Measurements from ENCODE around the gene PNKD.

The PNKD gene

DNA sequence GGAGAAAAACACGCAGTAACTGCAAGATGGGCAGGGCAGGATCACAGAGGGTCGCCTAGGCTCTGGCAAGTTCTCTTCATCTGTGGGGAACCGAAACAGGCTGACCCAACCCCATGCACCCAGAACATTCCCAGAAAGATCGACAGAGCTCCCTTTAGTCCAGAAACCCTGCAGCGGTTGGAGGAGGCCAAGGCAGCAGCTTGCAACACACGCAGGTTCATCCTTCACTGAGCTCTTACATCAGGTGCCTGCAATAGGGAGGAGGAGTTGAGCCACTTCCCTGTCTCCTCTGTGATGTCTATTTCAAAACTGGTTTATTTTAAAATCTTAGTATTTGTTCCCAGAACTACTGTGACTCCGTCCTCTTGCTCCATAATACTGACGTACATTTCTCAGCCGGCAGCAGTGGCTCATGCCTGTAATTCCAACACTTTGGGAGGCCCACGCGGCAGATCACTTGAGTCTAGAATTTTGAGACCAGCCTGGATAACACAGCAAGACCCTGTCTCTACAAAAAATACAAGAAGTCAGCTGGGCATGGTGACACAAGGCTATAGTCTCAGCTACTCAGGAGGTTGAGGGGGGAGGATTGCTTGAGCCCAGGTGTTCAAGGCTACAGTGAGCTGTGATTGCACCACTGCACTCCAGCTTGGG is 100.2 kb downstream of the PNKD start:
- no peak for DNase-seq (ENCODE audit: low read depth in 3 of 3)

DNA sequence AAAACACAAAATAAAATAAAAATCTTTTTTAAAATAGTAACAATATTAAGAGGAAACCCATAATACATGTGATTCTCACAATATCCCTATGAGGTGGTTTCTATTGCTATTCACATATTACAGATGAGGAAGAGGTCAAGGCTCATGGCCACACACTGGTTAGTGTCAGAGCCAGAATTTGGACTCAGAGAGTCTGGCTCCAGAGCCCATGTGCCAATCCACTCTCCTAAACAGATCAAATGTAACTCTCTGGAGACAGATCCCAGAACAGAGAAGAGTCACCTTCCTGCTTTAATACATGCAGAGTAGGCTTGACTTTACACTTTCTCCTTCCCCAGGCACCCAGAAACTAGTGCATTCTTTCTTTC is 101.6 kb downstream of the PNKD start:
- DNase-seq (ENCODE audit: low read depth in 3 of 3), result no peak

DNA sequence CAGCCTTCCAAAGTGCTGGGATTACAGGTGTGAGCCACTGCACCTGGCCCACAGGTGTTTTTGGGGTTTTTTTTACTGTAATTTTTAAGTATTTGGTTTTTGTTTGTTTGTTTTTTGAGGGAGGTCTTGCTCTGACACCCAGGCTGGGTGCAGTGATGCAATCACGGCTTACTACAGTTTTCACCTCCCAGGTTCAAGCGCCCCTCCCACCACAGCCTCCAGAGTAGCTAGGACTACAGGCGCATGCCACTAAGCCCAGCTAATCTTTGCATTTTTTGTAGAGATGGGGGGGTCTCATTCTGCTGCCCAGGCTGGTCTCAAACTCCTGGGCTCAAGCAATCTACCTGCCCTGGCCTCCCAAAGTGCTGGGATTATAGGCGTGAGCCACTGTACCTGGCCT is 104.5 kb downstream of the PNKD start:
- no peak for DNase-seq (ENCODE audit: low read depth in 3 of 3)

DNA sequence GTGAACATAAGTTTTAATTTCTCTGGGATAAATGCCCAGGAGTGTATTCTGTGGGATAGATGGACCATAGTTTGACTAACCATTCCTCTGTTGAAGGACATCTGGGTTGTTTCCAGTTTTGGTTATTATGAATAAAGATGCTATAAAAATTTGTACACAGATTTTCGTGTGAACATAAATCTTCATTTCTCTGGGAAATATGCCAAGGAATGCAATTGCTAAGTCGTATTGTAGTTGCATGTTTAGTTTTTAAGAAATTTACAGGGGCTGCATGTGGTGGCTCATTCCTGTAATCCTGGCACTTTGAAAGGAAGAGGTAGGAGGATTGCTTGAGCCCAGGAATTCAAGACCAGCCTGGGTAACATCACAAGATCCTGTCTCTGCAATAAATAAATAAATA is 104.9 kb downstream of the PNKD start:
- no peak for DNase-seq (ENCODE audit: low read depth in 3 of 3)

DNA sequence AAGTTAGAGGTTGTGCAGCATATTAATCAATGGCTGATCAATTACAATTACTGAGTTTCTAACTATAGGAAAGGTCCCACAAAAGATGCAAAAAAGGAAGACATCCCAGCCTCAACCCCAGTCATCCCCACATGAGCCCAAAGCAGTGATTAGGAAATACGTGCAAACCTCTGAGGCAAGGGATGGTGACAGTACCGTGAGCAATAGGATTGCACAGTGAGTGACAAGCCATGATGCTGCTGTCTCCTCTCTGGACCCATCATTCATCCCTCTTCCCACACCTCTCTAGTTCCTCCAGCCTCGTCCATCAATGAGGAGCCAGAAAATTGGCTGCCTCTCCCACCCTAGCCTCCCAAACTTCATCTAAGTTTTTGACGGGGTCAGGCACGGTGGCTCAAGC is 107.7 kb downstream of the PNKD start:
- DNase-seq (ENCODE audit: low read depth in 3 of 3), result no peak

DNA sequence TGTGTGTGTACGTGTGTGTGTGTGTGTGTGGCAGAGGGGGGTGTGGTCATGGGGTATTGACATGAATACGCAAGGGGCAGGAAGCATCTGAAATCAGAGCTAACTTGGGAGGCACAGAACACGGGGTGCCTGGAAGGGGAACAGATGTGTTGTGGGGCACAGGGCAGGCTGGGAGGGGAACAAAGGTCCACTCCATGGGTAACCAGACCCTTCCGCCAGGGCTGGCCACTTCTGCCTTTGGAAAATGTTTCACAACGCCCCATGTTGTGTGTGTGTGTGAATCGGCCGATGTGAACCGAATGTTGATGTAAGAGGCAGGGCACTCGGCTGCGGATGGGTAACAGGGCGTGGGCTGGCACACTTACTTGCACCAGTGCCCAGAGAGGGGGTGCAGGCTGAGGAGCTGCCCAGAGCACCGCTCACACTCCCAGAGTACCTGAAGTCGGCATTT is 111.6 kb downstream of the PNKD start, which contains the start of gene SLC11A1:
SLC11A1 (plus strand) TSS at position 358 of the 451 bp plus-strand sequence. CDS start 96 bp downstream, outside the sequence.
- DNase-seq (ENCODE audit: low read depth in 3 of 3), result no peak

DNA sequence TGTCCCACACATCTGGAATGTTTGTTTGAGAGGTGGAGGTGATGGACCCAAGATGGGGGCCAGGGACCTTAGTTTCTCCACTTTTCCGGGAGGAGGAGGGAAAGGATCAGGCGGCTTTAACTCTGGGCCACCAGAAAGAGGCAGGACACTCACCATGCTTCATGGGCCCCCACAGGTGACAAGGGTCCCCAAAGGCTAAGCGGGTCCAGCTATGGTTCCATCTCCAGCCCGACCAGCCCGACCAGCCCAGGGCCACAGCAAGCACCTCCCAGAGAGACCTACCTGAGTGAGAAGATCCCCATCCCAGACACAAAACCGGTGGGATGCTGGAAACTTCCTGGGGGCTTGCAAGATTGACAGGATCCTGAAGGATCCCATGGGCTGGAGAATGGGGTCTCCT is 112.5 kb downstream of the PNKD start:
- DNase-seq (ENCODE audit: low read depth in 3 of 3), result no peak

DNA sequence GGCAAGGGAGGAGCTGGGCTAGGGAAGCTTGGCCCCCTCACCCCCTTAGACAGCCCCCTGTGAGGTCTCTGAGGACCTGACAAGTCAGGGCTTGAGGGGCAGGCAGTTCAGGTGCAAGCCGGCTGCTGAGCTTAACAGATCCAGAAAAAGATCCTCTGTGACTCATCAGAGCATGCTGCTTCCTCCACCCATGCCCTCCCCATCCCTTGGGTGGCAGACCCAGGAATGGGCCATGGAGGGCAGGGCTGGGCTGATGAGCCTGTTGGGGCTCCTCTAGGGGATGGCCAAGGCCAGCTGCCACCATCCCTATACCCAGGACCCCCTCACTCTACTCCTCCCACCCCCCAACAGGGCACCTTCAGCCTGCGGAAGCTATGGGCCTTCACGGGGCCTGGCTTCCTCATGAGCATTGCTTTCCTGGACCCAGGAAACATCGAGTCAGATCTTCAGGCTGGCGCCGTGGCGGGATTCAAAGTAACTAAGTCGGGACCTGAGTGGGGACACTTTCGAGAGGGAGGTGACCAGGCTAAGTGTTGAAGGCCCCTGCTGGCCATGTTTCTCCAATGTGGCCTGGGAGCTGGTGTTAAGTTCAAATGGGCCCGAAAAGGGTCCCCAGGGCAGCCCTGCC is 113.7 kb downstream of the PNKD start:
- DNase-seq (ENCODE audit: low read depth in 3 of 3), result no peak

DNA sequence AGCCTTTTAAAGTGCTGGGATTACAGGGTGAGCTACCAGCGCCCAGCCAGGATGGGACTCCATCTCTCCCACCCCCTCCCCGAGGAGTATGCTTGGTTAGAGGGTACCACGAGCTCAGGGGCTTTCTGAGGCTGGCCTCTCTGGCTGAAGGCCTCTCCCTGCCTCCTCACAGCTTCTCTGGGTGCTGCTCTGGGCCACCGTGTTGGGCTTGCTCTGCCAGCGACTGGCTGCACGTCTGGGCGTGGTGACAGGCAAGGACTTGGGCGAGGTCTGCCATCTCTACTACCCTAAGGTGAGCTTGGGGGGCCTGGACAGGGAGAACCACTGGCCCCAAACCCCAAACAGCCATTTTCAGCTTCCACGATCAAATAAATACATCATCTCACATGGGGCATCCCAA is 114.7 kb downstream of the PNKD start:
- no peak for DNase-seq (ENCODE audit: low read depth in 3 of 3)

DNA sequence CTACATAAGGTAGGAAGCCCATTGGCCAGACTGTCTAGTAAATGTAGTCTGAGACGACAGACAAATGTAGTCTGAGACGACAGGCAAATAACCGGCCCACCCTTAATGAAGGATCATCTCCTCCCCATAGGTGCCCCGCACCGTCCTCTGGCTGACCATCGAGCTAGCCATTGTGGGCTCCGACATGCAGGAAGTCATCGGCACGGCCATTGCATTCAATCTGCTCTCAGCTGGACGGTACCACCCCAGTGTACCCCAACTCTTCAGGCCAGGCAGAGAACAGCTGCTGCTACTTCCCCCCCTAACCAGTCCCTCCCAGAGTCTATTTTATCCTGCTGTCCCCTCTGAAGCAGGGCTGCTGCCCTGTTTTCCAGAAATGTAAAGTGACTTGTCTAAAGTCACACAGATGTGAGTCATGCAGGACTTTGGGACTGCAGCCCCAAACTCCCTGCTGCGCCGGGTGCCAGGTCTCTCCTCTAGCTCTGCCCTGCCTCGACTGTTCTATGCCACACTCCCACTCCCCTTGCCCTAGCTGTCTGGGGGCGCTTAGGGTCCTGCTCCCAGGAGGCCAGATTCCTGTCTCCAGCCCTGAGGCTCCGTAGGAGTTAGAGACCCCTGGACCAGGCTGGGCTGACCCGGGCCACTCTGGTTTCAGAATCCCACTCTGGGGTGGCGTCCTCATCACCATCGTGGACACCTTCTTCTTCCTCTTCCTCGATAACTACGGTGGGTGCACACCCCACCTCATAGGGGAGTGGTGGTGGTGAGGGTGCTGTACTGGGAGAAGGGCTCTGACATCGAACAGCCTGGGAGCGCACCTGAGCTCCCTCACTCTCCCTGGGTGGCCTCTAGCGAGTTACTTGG is 116.4 kb downstream of the PNKD start:
- DNase-seq (ENCODE audit: low read depth in 3 of 3), result no peak

DNA sequence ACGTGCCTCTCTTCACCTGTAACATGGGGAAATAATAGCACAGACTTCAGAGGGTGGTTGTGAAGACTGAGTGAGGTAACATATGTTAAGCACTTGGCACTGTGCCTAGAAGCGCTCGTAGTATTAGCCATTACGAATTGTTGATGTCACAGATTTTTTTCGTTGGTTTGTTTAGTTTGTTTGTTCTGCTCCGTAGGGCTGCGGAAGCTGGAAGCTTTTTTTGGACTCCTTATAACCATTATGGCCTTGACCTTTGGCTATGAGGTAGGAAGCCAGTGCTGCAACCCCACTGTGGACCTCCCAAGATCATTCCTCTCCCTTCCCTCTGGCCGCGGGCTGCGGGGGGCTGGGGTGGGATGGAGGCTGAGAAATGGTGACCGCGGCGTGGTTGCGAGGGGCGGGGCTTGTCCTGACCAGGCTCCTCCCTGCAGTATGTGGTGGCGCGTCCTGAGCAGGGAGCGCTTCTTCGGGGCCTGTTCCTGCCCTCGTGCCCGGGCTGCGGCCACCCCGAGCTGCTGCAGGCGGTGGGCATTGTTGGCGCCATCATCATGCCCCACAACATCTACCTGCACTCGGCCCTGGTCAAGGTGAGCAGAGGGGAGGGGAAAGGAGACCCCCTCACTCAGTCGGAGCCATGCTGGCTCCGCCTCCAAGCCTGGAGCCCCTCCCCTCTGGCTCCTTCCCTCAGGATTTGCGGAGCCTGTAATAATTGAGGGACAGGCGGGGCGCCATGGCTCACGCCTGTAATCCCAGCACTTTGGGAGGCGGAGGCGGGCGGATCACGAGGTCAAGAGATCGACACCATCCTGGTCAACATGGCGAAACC is 117.3 kb downstream of the PNKD start:
- no peak for DNase-seq (ENCODE audit: low read depth in 3 of 3)

DNA sequence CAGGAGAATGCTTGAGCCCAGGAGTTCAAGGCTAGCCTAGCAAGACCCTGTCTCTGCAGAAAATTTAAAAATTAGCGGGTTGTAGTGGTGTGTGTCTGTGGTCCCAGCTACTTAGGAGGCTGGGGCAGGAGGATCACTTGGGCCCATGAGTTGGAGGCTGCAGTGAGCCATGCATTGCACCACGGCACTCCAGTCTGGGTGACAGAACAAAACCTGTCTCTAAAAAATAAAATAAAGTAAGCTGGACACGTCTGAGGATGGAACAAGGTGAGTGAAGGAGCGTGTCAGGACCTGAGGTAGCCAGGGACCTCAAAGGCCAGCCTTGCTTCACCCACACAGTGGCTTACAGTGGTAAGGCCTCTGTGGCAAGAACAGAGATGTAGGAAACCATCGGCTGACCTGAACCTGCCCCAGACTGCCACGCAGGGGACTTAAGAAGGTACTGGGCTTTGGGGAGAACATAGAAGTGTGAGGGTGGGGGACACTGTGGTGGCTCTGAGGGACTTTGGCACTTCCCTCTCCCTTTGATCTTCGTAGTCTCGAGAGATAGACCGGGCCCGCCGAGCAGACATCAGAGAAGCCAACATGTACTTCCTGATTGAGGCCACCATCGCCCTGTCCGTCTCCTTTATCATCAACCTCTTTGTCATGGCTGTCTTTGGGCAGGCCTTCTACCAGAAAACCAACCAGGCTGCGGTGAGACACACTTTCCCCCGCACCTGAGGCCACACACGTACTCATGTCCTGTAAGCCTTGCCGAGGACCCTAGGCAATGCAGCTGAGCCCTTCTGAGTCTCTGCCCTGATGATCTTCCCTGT is 119.2 kb downstream of the PNKD start:
- no peak for DNase-seq (ENCODE audit: low read depth in 3 of 3)

DNA sequence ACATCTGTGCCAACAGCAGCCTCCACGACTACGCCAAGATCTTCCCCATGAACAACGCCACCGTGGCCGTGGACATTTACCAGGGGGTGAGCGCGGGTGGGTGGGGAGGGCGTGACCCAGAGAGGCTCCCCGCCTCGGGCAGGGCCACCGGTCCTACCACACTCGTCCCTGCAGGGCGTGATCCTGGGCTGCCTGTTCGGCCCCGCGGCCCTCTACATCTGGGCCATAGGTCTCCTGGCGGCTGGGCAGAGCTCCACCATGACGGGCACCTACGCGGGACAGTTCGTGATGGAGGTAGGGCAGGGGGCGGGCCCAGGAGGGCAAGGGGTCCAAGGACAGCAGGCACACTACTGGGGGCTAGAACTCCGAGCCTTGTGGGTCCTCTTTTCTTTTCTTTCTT is 120.9 kb downstream of the PNKD start:
- DNase-seq (ENCODE audit: low read depth in 3 of 3), result no peak

DNA sequence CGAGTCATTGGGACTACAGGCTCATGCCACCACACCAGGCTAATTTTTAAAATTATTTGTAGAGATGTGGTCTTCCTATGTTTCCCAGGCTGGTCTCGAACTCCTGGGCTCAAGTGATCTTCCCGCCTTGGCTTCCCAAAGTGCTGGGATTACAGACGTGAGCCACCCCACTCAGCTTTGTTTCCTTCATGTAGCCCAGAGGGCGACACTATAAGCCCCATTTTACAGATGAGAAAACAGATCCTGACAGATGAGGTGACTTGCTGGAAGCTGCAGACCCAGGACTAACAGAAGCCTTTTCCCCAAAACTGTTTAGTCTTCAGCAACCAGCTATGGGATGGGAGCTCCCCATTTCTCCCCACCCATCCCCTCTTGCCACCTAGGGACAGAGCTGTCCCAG is 122.1 kb downstream of the PNKD start:
- no peak for DNase-seq (ENCODE audit: low read depth in 3 of 3)

DNA sequence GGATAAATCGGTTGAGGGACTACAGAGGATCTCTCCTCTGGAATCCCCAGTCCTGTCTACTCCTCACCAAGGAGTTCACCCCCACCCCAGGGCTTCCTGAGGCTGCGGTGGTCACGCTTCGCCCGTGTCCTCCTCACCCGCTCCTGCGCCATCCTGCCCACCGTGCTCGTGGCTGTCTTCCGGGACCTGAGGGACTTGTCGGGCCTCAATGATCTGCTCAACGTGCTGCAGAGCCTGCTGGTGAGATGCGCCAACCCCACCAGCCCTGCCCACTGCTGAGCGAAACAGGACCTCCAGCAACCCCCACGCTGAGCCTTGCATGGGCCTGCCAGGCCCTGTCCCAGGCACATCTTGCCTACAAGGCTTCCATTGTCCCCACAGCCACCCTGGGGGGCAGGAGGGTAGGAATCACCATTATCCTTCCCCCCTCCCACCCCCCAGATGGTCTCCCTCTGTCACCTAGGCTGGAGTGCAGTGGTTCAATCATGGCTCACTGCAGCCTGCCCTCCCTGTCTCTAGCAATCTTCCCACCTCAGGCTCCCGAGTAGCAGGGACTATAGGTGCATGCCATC is 122.7 kb downstream of the PNKD start:
- DNase-seq (ENCODE audit: low read depth in 3 of 3), result no peak

DNA sequence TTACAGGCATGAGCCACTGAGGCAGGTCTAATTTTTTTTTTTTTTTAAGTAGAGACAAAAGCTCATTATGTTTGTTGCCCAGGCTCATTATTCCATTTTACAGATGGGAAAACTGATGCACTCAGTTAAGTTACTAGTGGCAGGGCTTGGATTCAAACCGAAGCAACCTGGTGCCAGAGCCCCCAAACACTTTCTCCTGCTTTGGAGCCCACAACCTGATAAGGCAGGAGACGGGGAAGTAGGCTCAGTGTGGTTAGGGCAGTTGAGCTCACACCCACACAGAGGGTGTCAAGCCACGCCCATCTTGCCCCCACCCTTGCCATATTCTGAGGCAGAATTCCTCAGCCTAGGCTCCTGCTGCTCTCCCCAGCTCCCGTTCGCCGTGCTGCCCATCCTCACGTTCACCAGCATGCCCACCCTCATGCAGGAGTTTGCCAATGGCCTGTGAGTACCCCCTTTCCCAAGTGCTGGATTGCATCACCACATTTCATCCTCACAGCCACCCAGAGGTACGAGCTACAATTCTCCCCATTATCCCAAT is 123.5 kb downstream of the PNKD start:
- DNase-seq (ENCODE audit: low read depth in 3 of 3), result no peak

DNA sequence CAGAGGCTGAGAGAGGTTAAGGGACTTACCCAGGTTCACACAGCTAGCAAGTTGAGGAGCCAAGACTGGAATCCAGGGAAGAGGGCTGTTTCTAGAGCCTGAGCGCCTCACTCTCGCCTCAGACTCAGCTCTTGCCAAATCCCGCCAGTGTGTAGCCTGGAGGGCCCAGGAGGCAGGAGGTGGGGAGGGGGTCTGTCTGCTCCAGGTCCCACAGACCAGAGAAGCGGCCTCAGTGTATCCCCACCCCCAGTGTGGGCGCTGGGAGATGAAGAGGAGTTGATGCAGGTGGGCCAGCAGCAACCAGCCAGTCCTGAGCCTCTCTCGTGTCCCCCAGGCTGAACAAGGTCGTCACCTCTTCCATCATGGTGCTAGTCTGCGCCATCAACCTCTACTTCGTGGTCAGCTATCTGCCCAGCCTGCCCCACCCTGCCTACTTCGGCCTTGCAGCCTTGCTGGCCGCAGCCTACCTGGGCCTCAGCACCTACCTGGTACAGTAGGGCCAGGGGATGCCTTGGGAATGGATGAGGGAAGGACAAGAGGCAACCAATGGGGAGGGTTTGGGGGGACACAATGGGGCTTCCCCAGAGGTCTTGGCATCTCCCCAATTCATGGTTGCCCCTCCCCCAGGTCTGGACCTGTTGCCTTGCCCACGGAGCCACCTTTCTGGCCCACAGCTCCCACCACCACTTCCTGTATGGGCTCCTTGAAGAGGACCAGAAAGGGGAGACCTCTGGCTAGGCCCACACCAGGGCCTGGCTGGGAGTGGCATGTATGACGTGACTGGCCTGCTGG is 124.2 kb downstream of the PNKD start:
- no peak for DNase-seq (ENCODE audit: low read depth in 3 of 3)

DNA sequence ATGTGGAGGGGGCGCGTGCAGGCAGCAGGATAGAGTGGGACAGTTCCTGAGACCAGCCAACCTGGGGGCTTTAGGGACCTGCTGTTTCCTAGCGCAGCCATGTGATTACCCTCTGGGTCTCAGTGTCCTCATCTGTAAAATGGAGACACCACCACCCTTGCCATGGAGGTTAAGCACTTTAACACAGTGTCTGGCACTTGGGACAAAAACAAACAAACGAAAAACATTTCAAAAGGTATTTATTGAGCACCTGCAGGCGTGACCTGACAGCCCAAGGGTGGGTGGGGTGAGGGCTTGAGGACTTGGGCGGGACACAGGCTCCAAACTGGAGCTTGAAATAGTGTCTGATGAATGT is 124.7 kb downstream of the PNKD start:
- DNase-seq (ENCODE audit: low read depth in 3 of 3), result no peak

DNA sequence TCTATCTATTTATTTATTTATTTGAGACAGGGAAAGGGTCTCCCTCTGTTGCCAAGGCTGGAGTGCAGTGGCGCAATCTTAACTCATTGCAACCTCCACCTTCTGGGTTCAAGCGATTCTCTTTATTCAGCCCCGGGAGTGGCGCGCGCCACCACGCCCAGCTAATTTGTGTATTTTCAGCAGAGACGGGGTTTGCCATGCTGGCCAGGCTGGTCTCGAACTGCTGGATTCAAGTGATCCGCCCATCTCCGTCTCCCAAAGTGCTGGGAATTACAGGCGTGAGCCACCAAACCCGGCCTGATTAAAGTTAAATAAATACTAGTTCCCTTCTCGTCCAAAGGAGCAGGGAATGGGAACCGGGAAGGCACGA is 125.1 kb downstream of the PNKD start:
- no peak for DNase-seq (ENCODE audit: low read depth in 3 of 3)

All from stimulated activated CD4-positive, alpha-beta T cell treated with anti-CD3 and anti-CD28 coated beads, TNF-alpha, amount 100 ng/mL, for 4 hours (primary cell).